Esophagus muscularis mucosa (tissue), 3 donors: ENCODE measurements around the gene RIPK1.

Experiments
- CTCF ChIP-seq, 3 experiments: fragments of 200-600 bp in 2 of 3; fragments of 450-650 bp in 1 of 3; sonication (generic) in 2 of 3; IDR thresholded peaks; one replicate each; pipeline ENCODE4 v1.5.1; 2017 to 2019; ENCODE audit warnings: antibody characterized with exemption in 3 of 3, mild to moderate bottlenecking in 2 of 3, moderate library complexity in 1 of 3
- EP300 ChIP-seq: sonication (generic); formaldehyde crosslinking; IDR thresholded peaks from one replicate; pipeline ENCODE4 v1.6.1; 2017; ENCODE audit warnings: antibody characterized with exemption

- no peak for TF ChIP-seq CTCF (IDR thresholded peaks at IDR 0.05)
- no peak for TF ChIP-seq EP300
These were observed 5.1 kb downstream of the RIPK1 start for GRCh38 chr6:3073382-3073781.
